ENCODE results near the gene C1orf167.

DNA sequence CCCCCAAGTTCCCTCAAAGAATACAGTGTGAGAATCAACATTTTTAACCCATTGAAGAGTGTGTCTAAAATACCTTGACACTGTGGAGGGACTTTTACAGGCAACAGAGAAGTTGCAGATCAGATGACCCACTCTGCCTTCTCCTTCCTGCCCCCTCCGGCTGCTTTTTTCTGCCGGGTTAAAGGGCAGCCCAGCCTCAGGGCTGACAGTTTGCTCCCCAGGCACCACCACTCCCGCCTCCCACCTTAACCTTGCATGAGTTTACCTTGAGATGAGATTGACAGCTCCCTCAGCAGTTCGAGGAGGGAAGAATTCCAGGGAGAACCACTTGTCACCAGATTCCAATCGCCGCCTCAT is 40.6 kb downstream of the C1orf167 start:
- no peak for TF ChIP-seq ZNF776 (CRISPR knock-in tag; IDR thresholded peaks at IDR 0.05)
- TF ChIP-seq, protein P1, sequence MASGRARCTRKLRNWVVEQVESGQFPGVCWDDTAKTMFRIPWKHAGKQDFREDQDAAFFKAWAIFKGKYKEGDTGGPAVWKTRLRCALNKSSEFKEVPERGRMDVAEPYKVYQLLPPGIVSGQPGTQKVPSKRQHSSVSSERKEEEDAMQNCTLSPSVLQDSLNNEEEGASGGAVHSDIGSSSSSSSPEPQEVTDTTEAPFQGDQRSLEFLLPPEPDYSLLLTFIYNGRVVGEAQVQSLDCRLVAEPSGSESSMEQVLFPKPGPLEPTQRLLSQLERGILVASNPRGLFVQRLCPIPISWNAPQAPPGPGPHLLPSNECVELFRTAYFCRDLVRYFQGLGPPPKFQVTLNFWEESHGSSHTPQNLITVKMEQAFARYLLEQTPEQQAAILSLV (CRISPR knock-in tag; IDR thresholded peaks at IDR 0.05; ENCODE audit: borderline replicate concordance), result no peak
- TF ChIP-seq ESRRA (CRISPR knock-in tag; IDR thresholded peaks at IDR 0.05; ENCODE audit: low read depth), result no peak
- TF ChIP-seq POLR2A (IDR thresholded peaks at IDR 0.05; ENCODE audit: insufficient read depth in 1 of 2, low read depth in 2 of 2, low read length in 2 of 2), result no peak

Measured in HepG2 (cell line).